ENCODE results near the gene IFNAR1.

- TF ChIP-seq CTCF (conservative IDR thresholded peaks at IDR 0.05): no peak
- no peak for TF ChIP-seq ZFX (IDR thresholded peaks at IDR 0.05)
Observed at GRCh38 chr21:33350676-33351075, 25.9 kb downstream of the IFNAR1 start.

Measured in C4-2B (cell line).